Esophagus muscularis mucosa (tissue), 3 donors: ENCODE results near the gene STMN3.

Experiments used
- POLR2AphosphoS5 ChIP-seq, 2 donors: sonication (generic); formaldehyde crosslinking; IDR thresholded peaks; one replicate each; pipeline ENCODE4 v1.6.1; 2017; ENCODE audit warnings: antibody characterized with exemption in 2 of 2
- TF ChIP-seq, protein P1 (sequence below), 3 experiments: fragments of 200-600 bp in 2 of 3; fragments of 450-650 bp in 1 of 3; sonication (generic) in 2 of 3; IDR thresholded peaks; one replicate each; pipeline ENCODE4 v1.5.1; 2017 to 2019; ENCODE audit warnings: antibody characterized with exemption in 3 of 3, mild to moderate bottlenecking in 2 of 3, moderate library complexity in 1 of 3

DNA sequence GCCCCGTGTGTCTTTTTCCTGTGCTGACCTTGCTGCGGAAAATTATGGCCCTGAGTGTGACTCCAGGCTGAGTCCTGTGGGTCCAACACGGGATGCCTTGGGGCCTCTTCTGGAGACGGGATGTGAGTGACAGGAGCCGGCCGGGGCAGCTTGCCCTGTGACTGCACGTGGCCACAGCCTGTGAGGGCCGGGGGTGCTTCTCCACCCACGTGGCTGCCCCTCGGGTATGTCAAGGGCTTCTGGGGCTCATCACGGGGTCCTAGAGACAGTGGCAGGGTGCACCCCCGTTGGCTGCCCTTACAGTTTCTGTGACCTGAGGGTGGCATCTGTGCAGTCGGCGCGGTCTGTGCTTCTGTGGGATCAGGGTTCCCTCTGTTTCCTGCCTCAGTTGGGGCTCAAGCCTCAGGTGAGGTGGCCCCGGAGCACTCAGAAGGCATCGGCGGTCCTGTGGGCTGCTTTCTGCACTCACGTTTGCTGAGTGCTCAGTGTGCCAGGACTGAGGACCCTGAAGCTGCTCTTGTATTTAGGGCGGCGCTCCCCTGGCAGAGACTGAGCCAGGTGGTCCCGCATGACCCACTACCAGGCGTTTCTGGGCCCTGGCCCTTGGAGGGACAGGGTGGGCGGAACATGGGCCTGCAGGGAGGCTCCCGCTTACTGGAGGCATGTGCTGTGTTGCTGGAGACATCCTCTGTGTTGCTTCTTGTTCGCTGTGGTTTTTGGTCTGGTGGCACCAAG is 10.3 kb upstream of the STMN3 start:
- TF ChIP-seq, protein P1, sequence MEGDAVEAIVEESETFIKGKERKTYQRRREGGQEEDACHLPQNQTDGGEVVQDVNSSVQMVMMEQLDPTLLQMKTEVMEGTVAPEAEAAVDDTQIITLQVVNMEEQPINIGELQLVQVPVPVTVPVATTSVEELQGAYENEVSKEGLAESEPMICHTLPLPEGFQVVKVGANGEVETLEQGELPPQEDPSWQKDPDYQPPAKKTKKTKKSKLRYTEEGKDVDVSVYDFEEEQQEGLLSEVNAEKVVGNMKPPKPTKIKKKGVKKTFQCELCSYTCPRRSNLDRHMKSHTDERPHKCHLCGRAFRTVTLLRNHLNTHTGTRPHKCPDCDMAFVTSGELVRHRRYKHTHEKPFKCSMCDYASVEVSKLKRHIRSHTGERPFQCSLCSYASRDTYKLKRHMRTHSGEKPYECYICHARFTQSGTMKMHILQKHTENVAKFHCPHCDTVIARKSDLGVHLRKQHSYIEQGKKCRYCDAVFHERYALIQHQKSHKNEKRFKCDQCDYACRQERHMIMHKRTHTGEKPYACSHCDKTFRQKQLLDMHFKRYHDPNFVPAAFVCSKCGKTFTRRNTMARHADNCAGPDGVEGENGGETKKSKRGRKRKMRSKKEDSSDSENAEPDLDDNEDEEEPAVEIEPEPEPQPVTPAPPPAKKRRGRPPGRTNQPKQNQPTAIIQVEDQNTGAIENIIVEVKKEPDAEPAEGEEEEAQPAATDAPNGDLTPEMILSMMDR (IDR thresholded peaks at IDR 0.05), result no peak
- TF ChIP-seq POLR2AphosphoS5 (IDR thresholded peaks at IDR 0.05), result no peak
